RWPE2 (cell line): Measurements from ENCODE around the gene CLEC10A.

Experiments
- ATAC-seq: fragments of 200-7000 bp; cut with Tn5 transposase; 3 replicates; pipeline ENCODE4 v1.9.1; 2021; ENCODE audit warnings: low read depth
- DNase-seq: peaks from one replicate; pipeline ENCODE4 v3.0.0-alpha.2; 2020; ENCODE audit warnings: low spot score
- H3K27ac ChIP-seq: fragments of 450-650 bp; 2 replicates; pipeline ENCODE4 v1.5.1; 2017; ENCODE audit warnings: mild to moderate bottlenecking; ENCODE audit not compliant: poor library complexity, severe bottlenecking
- H3K27me3 ChIP-seq: fragments of 250-450 bp; sonication (Bioruptor Pico); 2 replicates; pipeline ENCODE4 v1.5.1; 2021; ENCODE audit warnings: mild to moderate bottlenecking, moderate library complexity; ENCODE audit not compliant: insufficient read depth, poor library complexity, severe bottlenecking
- H3K36me3 ChIP-seq: fragments of 250-450 bp; sonication (Bioruptor Pico); 2 replicates; pipeline ENCODE4 v1.5.1; 2020; ENCODE audit warnings: low read depth, mild to moderate bottlenecking, moderate library complexity
- H3K4me1 ChIP-seq: fragments of 250-450 bp; sonication (Bioruptor Pico); 2 replicates; pipeline ENCODE4 v1.5.1; 2021; ENCODE audit warnings: mild to moderate bottlenecking, moderate library complexity; ENCODE audit not compliant: insufficient read depth, poor library complexity, severe bottlenecking
- H3K4me3 ChIP-seq: fragments of 250-450 bp; sonication (Bioruptor Pico); 2 replicates; pipeline ENCODE4 v1.5.1; 2021; ENCODE audit warnings: mild to moderate bottlenecking, moderate library complexity; ENCODE audit not compliant: severe bottlenecking
- H3K9me3 ChIP-seq: fragments of 250-450 bp; sonication (Bioruptor Pico); 2 replicates; pipeline ENCODE4 v1.5.1; 2021; ENCODE audit warnings: mild to moderate bottlenecking, moderate library complexity; ENCODE audit not compliant: severe bottlenecking
- TF ChIP-seq, protein P1 (sequence below): fragments of 450-650 bp; IDR thresholded peaks from one replicate; pipeline ENCODE4 v1.5.1; 2017; ENCODE audit warnings: mild to moderate bottlenecking, moderate library complexity; ENCODE audit not compliant: poor library complexity, severe bottlenecking

Gene CLEC10A

DNA sequence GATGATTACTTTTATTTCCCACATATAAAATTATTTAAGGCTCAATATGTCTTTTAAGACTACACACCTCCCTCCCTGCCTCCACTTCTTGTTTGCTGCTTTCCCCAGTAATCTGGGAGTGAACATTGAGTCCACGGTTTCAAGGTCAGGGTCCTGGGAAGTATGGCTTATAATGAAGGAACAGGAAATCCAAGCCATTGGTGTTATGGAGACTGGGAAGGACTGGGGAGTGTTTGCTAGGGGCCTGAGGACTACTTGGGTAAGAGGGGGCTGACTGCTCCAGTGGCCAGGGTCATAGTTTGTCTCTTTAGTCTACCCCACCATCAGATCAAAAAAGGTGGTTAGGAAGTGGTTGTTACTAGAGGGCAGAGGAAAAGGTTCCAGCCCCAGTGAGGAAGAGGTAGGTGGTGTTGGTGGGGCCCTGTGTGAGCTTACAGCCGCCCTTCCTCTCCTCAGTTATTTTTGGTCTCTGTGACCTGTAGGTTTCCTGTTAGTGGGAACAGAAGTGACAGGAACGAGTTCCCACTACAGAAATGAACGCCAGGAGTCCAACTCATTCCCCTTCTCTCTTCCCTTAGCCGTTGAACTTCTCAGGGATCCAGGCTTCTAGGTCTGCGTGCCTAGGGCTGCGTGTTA is 45.0 kb downstream of the CLEC10A start:
- H3K27ac ChIP-seq: peak overlapping the region; percentile 76
- no peaks in the 10 kb centered on the region for H3K27me3 ChIP-seq
- peaks cover 3% of the 10 kb centered on the region for H3K4me1 ChIP-seq
- ATAC-seq (no peak), DNase-seq (no peak)
- no peaks in the 10 kb centered on the region for H3K9me3 ChIP-seq
- TF ChIP-seq, protein P1, sequence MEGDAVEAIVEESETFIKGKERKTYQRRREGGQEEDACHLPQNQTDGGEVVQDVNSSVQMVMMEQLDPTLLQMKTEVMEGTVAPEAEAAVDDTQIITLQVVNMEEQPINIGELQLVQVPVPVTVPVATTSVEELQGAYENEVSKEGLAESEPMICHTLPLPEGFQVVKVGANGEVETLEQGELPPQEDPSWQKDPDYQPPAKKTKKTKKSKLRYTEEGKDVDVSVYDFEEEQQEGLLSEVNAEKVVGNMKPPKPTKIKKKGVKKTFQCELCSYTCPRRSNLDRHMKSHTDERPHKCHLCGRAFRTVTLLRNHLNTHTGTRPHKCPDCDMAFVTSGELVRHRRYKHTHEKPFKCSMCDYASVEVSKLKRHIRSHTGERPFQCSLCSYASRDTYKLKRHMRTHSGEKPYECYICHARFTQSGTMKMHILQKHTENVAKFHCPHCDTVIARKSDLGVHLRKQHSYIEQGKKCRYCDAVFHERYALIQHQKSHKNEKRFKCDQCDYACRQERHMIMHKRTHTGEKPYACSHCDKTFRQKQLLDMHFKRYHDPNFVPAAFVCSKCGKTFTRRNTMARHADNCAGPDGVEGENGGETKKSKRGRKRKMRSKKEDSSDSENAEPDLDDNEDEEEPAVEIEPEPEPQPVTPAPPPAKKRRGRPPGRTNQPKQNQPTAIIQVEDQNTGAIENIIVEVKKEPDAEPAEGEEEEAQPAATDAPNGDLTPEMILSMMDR: no peak
- peak overlapping the region; percentile 46 for H3K4me3 ChIP-seq
- H3K36me3 ChIP-seq: no peaks in the 10 kb centered on the region

- no peaks in the 10 kb centered on the region for H3K4me1 ChIP-seq
- H3K9me3 ChIP-seq: no peaks in the 10 kb centered on the region
- no peak for DNase-seq
- TF ChIP-seq, protein P1: no peak
- no peaks in the 10 kb centered on the region for H3K27me3 ChIP-seq
- no peak overlapping the region for H3K27ac ChIP-seq
- no peaks in the 10 kb centered on the region for H3K36me3 ChIP-seq
- no peak for ATAC-seq
- H3K4me3 ChIP-seq: no peak overlapping the region
These were observed 50.4 kb downstream of the CLEC10A start for GRCh38 chr17:7029659-7030058.

DNA sequence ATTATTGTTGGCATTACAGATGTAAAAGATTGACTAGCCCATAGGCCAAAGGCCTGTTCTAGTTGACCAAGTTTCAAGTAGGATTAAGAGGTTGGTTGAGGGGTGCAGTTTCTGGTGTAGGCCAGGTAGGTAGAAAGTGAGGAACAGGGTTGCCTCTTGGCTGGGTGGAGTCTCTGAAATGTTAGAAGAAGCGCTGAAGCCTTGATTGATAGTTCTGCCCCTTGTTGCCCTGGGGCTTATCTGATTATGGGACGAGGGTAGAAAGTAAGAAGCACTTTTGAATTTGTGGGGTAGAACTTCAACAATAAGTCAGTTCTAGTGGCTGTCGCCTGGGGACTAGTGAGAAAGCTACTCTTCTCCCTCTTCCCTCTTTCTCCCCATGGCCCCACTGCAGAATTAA is 51.0 kb downstream of the CLEC10A start:
- TF ChIP-seq, protein P1: no peak

DNA sequence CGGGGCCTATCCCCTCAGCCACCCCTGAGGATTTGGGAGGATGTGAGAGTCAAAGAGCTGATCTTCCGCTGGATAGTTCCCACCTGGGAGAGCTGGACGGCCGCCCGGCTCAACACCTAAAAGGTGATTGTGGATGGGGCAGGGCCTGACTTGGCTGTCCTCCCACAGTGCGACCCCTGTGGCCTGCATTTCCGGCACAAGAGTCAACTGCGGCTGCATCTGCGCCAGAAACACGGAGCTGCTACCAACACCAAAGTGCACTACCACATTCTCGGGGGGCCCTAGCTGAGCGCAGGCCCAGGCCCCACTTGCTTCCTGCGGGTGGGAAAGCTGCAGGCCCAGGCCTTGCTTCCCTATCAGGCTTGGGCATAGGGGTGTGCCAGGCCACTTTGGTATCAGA is 52.7 kb downstream of the CLEC10A start:
- H3K4me3 ChIP-seq: no peak overlapping the region
- no peak for ATAC-seq
- no peaks in the 10 kb centered on the region for H3K36me3 ChIP-seq
- TF ChIP-seq, protein P1: no peak
- H3K9me3 ChIP-seq: no peaks in the 10 kb centered on the region
- DNase-seq: no peak
- H3K27ac ChIP-seq: no peak overlapping the region
- no peaks in the 10 kb centered on the region for H3K27me3 ChIP-seq
- H3K4me1 ChIP-seq: no peaks in the 10 kb centered on the region

More for the DNA sequence above, 51.0 kb downstream of the CLEC10A start:
- ATAC-seq (no peak), DNase-seq (no peak)
- H3K9me3 ChIP-seq: no peaks in the 10 kb centered on the region
- H3K36me3 ChIP-seq: no peaks in the 10 kb centered on the region
- no peak overlapping the region for H3K27ac ChIP-seq
- no peaks in the 10 kb centered on the region for H3K27me3 ChIP-seq
- no peaks in the 10 kb centered on the region for H3K4me1 ChIP-seq
- H3K4me3 ChIP-seq: no peak overlapping the region

DNA sequence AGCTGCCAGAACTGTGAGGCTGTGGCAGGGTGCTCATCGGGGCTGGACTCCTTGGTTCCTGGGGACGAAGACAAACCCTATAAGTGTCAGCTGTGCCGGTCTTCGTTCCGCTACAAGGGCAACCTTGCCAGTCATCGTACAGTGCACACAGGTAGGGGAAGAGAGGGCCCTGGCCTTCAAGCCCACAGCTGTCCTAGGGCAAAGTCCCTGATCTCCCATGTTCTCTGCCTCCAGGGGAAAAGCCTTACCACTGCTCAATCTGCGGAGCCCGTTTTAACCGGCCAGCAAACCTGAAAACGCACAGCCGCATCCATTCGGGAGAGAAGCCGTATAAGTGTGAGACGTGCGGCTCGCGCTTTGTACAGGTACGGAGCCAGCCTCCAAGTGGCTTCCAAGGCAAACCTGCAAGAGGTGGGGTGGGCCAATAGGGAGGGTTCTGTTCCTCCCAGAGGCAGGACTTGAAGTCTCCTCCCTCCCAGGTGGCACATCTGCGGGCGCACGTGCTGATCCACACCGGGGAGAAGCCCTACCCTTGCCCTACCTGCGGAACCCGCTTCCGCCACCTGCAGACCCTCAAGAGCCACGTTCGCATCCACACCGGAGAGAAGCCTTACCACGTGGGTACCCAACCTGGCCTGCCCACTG is 53.5 kb downstream of the CLEC10A start:
- TF ChIP-seq, protein P1: no peak
- DNase-seq (no peak), ATAC-seq (no peak)
- H3K36me3 ChIP-seq: no peaks in the 10 kb centered on the region
- no peaks in the 10 kb centered on the region for H3K4me1 ChIP-seq
- H3K27ac ChIP-seq: no peak overlapping the region
- no peaks in the 10 kb centered on the region for H3K27me3 ChIP-seq
- no peak overlapping the region for H3K4me3 ChIP-seq
- H3K9me3 ChIP-seq: no peaks in the 10 kb centered on the region
